Measurements from ENCODE around the gene MATK.
A peak's percentile ranks its signal among the peaks of the same experiment; 100 is the strongest.

Gene MATK

GRCh38 chr19:3790209-3790734, 4.1 kb upstream of the MATK start:
- Mint-ChIP-seq H3K27me3 (peaks cover 43% of the 10 kb centered on the region), H3K36me3 (peaks cover 4% of the 10 kb centered on the region), H3K9me3 (peaks cover 2% of the 10 kb centered on the region), H3K4me3 (no peak overlapping the region), H3K4me1 (peaks cover 11% of the 10 kb centered on the region), H3K27ac (no peak overlapping the region)
- DNase-seq = no peak
- CTCF ChIA-PET = no interaction called here

- peaks cover 2% of the 10 kb centered on the region for H3K9me3 Mint-ChIP-seq
- CTCF ChIA-PET = no interaction called here
- peak overlapping the region; percentile 21 for H3K27ac Mint-ChIP-seq
- H3K36me3 Mint-ChIP-seq = peaks cover 7% of the 10 kb centered on the region
- H3K4me1 Mint-ChIP-seq = peaks cover 19% of the 10 kb centered on the region
- no peak for DNase-seq
- peaks cover 53% of the 10 kb centered on the region for H3K27me3 Mint-ChIP-seq
- no peak overlapping the region for H3K4me3 Mint-ChIP-seq
These were observed 3.0 kb upstream of the MATK start for GRCh38 chr19:3788996-3789778.

- H3K9me3 Mint-ChIP-seq = peaks cover 20% of the 10 kb centered on the region
- DNase-seq = peak; percentile 52
- peak overlapping the region; percentile 26 for H3K27ac Mint-ChIP-seq
- peaks cover 33% of the 10 kb centered on the region for H3K36me3 Mint-ChIP-seq
- H3K4me3 Mint-ChIP-seq = peak overlapping the region; percentile 76
- peaks cover 40% of the 10 kb centered on the region for H3K27me3 Mint-ChIP-seq
- CTCF ChIA-PET = no interaction called here
- peaks cover 24% of the 10 kb centered on the region for H3K4me1 Mint-ChIP-seq
These were observed 687 bp downstream of the MATK start for GRCh38 chr19:3785451-3785937.

- CTCF ChIA-PET = interaction anchor here (1.2 to 2.5 kb wide), 3 partner anchors 34 to 64 kb away, joined by 3 to 10 read pairs (median 8); no protein-coding TSS in a partner anchor
- H3K9me3 Mint-ChIP-seq = peaks cover 20% of the 10 kb centered on the region
- H3K4me1 Mint-ChIP-seq = peaks cover 24% of the 10 kb centered on the region
- H3K4me3 Mint-ChIP-seq = peak overlapping the region; percentile 76
- H3K36me3 Mint-ChIP-seq = peaks cover 32% of the 10 kb centered on the region
- peak overlapping the region; percentile 55 for H3K27ac Mint-ChIP-seq
- DNase-seq = no peak
- peaks cover 33% of the 10 kb centered on the region for H3K27me3 Mint-ChIP-seq
These were observed 1.4 kb downstream of the MATK start for GRCh38 chr19:3784607-3785450.

- CTCF ChIA-PET = interaction anchor here (1.2 to 2.5 kb wide), 4 partner anchors 16 to 65 kb away, joined by 3 to 10 read pairs (median 6); no protein-coding TSS in a partner anchor
- DNase-seq = peak; percentile 45
- H3K4me3 Mint-ChIP-seq = peak overlapping the region; percentile 76
- peaks cover 27% of the 10 kb centered on the region for H3K27me3 Mint-ChIP-seq
- peaks cover 32% of the 10 kb centered on the region for H3K36me3 Mint-ChIP-seq
- peak overlapping the region; percentile 55 for H3K27ac Mint-ChIP-seq
- H3K9me3 Mint-ChIP-seq = peaks cover 20% of the 10 kb centered on the region
- H3K4me1 Mint-ChIP-seq = peaks cover 23% of the 10 kb centered on the region
These were observed 2.3 kb downstream of the MATK start for GRCh38 chr19:3783660-3784584.

GRCh38 chr19:3782903-3783302, 3.3 kb downstream of the MATK start:
- H3K36me3 Mint-ChIP-seq = peaks cover 32% of the 10 kb centered on the region
- CTCF ChIA-PET = interaction anchor here (1.3 to 2.5 kb wide), 2 partner anchors 15 to 39 kb away, joined by 3 to 10 read pairs; no protein-coding TSS in a partner anchor
- H3K4me1 Mint-ChIP-seq = peaks cover 22% of the 10 kb centered on the region
- H3K9me3 Mint-ChIP-seq = peaks cover 20% of the 10 kb centered on the region
- H3K27ac Mint-ChIP-seq = no peak overlapping the region
- H3K4me3 Mint-ChIP-seq = no peak overlapping the region
- H3K27me3 Mint-ChIP-seq = peaks cover 26% of the 10 kb centered on the region
- DNase-seq = no peak

- H3K27ac Mint-ChIP-seq = no peak overlapping the region
- DNase-seq = no peak
- CTCF ChIA-PET = interaction anchor here (2.5 kb wide), 1 partner anchor 40 kb away, joined by 10 read pairs; no protein-coding TSS in a partner anchor
- peaks cover 32% of the 10 kb centered on the region for H3K36me3 Mint-ChIP-seq
- peaks cover 22% of the 10 kb centered on the region for H3K4me1 Mint-ChIP-seq
- H3K27me3 Mint-ChIP-seq = peaks cover 26% of the 10 kb centered on the region
- no peak overlapping the region for H3K4me3 Mint-ChIP-seq
- H3K9me3 Mint-ChIP-seq = peaks cover 20% of the 10 kb centered on the region
These were observed 3.9 kb downstream of the MATK start for GRCh38 chr19:3782330-3782729.

- Mint-ChIP-seq H3K27ac (no peak overlapping the region), H3K4me1 (peaks cover 18% of the 10 kb centered on the region), H3K4me3 (no peak overlapping the region), H3K9me3 (peaks cover 20% of the 10 kb centered on the region), H3K27me3 (peaks cover 19% of the 10 kb centered on the region), H3K36me3 (peaks cover 32% of the 10 kb centered on the region)
- CTCF ChIA-PET = no interaction called here
- DNase-seq = no peak
These were observed 4.6 kb downstream of the MATK start for GRCh38 chr19:3781603-3782002.

- CTCF ChIA-PET = no interaction called here
- Mint-ChIP-seq H3K9me3 (peaks cover 20% of the 10 kb centered on the region), H3K27ac (no peak overlapping the region), H3K36me3 (peaks cover 32% of the 10 kb centered on the region), H3K4me3 (no peak overlapping the region), H3K4me1 (peaks cover 17% of the 10 kb centered on the region), H3K27me3 (peaks cover 17% of the 10 kb centered on the region)
- peak; percentile 33 for DNase-seq
These were observed 5.3 kb downstream of the MATK start for GRCh38 chr19:3780786-3781304.

- no peak for DNase-seq
- Mint-ChIP-seq H3K27ac (no peak overlapping the region), H3K36me3 (peaks cover 27% of the 10 kb centered on the region), H3K9me3 (peaks cover 20% of the 10 kb centered on the region), H3K27me3 (peaks cover 3% of the 10 kb centered on the region), H3K4me1 (peaks cover 6% of the 10 kb centered on the region), H3K4me3 (no peak overlapping the region)
- CTCF ChIA-PET = interaction anchor here (1.0 kb wide), 1 partner anchor 19 kb away, joined by 3 read pairs; no protein-coding TSS in a partner anchor
These were observed 7.1 kb downstream of the MATK start for GRCh38 chr19:3778899-3779723.

- peaks cover 24% of the 10 kb centered on the region for H3K36me3 Mint-ChIP-seq
- no peak for DNase-seq
- H3K4me3 Mint-ChIP-seq = no peak overlapping the region
- H3K4me1 Mint-ChIP-seq = peaks cover 4% of the 10 kb centered on the region
- CTCF ChIA-PET = no interaction called here
- peaks cover 3% of the 10 kb centered on the region for H3K27me3 Mint-ChIP-seq
- no peak overlapping the region for H3K27ac Mint-ChIP-seq
- H3K9me3 Mint-ChIP-seq = peaks cover 20% of the 10 kb centered on the region
These were observed 7.9 kb downstream of the MATK start for GRCh38 chr19:3778104-3778867.

GRCh38 chr19:3776479-3777040, 9.6 kb downstream of the MATK start:
- Mint-ChIP-seq H3K27me3 (no peaks in the 10 kb centered on the region), H3K4me3 (no peak overlapping the region), H3K36me3 (peaks cover 8% of the 10 kb centered on the region), H3K4me1 (peaks cover 4% of the 10 kb centered on the region), H3K9me3 (peaks cover 8% of the 10 kb centered on the region), H3K27ac (peak overlapping the region; percentile 19)
- DNase-seq = no peak
- CTCF ChIA-PET = no interaction called here

Data from activated naive CD4-positive, alpha-beta T cell treated with anti-CD3 and anti-CD28 coated beads, Interleukin-2, amount 10 ng/mL, durations not matched to agents 7 days and 5 days (primary cell).